NOMO-1 (cell line): ENCODE results near the gene ENAH.
A peak's percentile ranks its signal among the peaks of the same experiment; 100 is the strongest.

ENCODE experiments used
- DNase-seq, 2 experiments: peaks; one replicate each; lab custom pipeline; 2025; ENCODE audit not compliant: unreplicated experiment in 2 of 2; lab: John Stamatoyannopoulos, UW

The ENAH gene

DNA sequence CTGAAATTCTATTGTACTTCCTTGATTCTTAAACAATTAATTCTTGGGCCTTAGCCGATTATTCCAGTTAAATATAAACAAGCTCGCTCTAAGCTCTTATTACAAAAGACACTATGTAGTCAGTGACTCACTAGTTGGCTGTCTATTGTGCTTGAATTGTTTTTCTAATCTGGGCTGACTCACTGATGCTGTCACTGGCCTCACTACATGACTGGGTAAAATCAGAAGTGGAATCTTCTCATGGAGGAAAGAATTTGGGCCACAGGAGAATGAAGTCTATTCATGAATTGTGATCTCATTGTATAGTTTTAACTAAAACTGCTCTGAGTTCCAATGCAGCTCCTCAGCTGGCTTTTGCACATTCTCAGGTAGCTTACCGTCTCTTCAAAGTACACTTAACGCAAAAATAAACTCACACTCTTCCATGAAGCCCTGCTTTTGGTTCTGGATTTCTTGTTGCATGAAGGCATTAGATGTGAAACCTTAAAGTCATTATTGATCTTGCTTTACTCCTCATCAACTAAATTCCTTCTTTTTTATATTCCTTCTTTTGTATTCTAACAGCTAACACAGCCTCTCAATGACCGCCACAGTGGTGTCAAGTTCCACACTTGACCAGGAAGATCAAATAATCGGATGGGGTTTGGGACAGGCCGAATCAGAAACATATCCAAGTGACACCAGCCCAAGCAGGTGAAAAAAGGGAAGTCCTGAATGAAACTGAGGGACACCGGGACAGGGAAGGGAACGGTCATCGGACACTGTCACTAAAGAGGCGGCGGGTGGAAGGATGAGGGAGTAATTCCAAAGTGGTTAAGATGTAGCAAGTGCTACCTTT lies 144.2 kb downstream of the ENAH start:
- DNase-seq = peak in 1 of 2 experiments; percentile 7

- DNase-seq = no peak
These were observed 146.2 kb downstream of the ENAH start for GRCh38 chr1:225506727-225507126.

DNA sequence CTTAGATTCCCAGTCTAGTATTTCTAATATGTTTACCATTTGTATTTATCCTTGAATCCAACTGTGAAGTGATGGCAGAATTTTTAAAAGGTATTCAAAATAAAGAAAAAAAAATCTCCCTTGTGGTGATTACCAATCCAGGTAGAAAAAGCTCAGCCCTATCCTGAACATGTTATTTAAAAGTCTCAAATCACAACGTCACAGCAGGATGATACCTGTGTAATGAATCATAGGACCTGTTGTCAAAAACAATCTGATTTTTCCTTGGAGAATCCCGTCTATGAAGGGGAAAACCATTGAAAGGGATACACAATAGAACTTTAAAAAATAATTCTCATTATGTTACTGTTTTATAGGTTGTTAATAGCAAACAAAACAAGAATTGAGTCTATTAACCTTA lies 148.1 kb downstream of the ENAH start:
- DNase-seq = no peak

DNA sequence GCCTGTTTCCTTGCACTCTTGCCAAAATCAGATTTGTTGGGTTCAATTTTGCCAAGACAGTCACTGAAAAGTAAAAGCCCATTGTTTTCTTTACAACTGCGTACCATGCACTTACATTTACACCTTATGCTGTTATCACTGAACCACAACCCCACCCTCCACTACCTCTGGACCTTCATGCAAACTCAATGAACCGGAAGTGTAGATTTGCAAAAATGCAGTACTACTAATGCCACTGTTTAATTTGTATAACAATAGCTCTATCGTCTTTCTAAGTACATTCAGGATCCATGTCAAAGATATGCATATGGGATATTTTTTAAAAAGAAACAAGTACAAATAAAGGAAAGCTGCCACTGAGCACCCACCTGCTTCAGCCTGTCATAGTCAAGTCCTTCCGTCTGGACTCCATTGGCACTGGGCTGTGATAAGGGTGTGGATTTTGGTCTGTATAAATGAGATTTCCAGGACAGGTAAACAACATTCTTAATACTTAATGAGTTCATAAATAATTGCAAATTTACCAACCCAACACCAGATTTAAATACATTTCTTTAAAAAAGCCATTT lies 152.2 kb downstream of the ENAH start:
- no peak for DNase-seq

- DNase-seq = no peak
These were observed 154.3 kb downstream of the ENAH start for GRCh38 chr1:225498549-225499136.

DNA sequence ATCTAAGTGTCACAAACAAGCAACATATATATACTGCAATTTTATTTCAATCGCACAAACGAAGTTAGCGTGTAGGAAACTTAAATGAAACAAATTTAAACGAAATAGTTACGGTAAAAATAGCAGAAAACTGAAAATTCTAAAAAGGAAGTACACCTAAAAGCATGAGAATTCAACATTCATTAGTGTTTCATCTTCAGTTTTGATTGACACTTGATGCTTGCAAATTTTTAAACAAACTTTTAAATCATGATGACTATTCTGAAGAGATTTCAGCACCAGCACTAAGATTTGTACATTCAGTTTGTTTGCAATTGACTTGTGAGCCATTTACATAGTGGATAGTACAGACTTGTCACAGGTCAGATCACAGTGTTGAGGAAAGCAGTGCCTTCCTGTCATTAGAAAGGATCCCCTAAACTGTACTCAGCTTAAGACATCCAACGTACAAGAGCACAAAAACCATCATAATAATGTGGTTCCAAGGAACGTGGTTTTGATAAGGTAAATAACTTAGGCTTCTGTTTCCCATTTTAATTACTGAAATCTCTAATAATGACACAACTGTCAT lies 158.0 kb downstream of the ENAH start:
- DNase-seq = no peak

GRCh38 chr1:225493591-225494246 lies 159.2 kb downstream of the ENAH start:
- DNase-seq = no peak

GRCh38 chr1:225488676-225489075 lies 164.2 kb downstream of the ENAH start:
- DNase-seq = no peak

GRCh38 chr1:225486856-225487255 lies 166.1 kb downstream of the ENAH start:
- no peak for DNase-seq

- no peak for DNase-seq
These were observed 166.9 kb downstream of the ENAH start for GRCh38 chr1:225485991-225486530.

DNA sequence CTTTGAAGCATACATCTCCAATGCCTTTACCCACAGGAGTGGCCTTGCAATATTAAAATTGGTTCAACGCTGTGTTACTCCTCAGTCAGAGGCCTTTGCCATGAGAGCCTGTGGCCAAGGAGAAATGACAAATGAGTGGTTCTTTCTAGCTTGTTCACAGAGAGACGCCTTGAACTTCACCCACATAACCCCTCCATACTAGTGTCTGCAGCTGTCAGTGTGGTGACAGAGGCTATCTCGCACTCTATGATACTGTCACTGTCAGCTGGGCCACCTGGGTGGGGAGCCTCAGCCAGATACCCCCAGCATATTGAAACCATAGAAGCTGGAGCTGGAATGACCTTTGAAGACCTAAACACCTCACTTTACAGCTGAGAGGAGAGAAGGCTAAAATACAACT lies 167.7 kb downstream of the ENAH start:
- DNase-seq = no peak

- DNase-seq = no peak
These were observed 168.2 kb downstream of the ENAH start for GRCh38 chr1:225484657-225485214.

DNA sequence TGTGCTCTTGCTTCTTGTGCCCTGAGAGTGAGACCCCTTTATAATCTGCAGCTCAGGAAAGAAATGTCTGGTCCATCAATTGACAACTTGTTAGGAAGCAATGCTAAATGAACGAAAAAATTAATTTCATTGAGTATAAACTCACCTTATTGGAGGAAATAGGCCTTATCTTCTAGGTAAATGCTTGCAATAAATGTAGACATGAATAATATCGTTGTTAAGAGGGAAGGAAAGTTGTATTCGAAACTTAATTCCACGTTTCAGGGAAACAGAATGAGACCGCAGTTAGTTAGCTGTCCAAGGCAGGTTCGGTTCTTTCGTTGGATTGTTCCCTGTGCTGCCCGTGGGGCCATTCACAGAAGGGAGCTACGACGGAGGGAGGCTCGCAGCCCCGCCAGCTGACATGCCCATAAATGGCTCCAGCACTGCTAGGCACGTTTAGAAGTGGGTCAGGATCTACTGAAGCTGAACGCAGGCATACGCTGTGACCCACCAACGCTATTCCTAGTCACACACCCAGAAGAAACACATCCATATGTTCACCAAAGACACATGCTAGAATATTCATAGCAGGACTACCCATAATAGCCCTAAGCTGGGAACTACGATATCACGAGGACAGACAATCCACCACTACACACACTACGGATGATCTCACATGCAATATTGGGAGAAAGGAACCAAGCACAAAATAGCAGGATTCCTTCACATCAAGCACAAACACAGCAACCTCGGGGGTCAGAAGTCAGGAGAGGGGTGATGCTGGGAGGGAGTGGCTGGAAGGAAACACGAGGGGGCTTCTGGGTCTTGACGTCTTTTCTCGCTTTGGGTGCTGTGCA lies 168.9 kb downstream of the ENAH start:
- no peak for DNase-seq

DNA sequence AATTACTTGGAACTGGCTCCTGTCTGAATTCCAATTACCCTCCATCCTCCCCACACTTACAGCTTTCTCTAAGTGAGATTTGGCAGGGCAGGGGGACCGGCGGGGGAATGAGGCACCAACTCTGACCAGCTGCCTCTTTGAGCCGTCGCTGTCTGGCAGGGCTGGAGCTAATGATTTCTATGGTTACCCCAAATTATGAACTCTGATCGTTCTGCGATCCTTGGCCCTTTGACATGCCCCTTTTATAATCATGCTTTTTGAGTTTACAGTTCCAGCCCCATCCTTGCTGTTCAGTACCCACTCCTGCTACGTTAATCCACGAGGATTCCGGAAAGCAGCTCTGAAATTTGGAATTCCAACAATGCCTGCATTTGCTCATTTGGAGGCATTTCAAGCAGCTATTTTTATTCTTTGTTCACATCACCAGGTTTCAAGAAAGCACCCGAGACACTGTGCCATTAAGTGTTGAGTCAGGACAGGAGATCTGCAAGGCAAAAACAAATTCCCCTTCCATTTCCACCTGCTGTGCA lies 170.4 kb downstream of the ENAH start:
- DNase-seq = no peak

GRCh38 chr1:225481738-225482137 lies 171.2 kb downstream of the ENAH start:
- DNase-seq = no peak

- peak; percentile 39 to 52 for DNase-seq
These were observed 172.0 kb downstream of the ENAH start for GRCh38 chr1:225480825-225481434.

- no peak for DNase-seq
These were observed 172.8 kb downstream of the ENAH start for GRCh38 chr1:225479996-225480720.

GRCh38 chr1:225479341-225479740 lies 173.6 kb downstream of the ENAH start:
- DNase-seq = no peak
